HG03354 (cell line): Measurements from ENCODE around the gene HLA-DPA1.
A peak's percentile ranks its signal among the peaks of the same experiment; 100 is the strongest.

Source experiments
- ATAC-seq: cut with Tn5 transposase; IDR thresholded peaks from one replicate; pipeline ENCODE4 v1.9.1; 2021; ENCODE audit warnings: mild to moderate bottlenecking; ENCODE audit not compliant: unreplicated experiment, poor library complexity, severe bottlenecking

The HLA-DPA1 gene

GRCh38 chr6:33091957-33092356 lies 18.5 kb upstream of the HLA-DPA1 start:
- no peak for ATAC-seq

GRCh38 chr6:33088931-33089620 lies 15.6 kb upstream of the HLA-DPA1 start:
- no peak for ATAC-seq

GRCh38 chr6:33088258-33088930 lies 14.9 kb upstream of the HLA-DPA1 start:
- no peak for ATAC-seq

- ATAC-seq, result no peak
These were observed 12.2 kb upstream of the HLA-DPA1 start for GRCh38 chr6:33085627-33086026.

- ATAC-seq, result no peak
These were observed 9.3 kb upstream of the HLA-DPA1 start for GRCh38 chr6:33082702-33083101.

GRCh38 chr6:33081098-33081824 lies 7.8 kb upstream of the HLA-DPA1 start:
- no peak for ATAC-seq

GRCh38 chr6:33080127-33081089 lies 7.0 kb upstream of the HLA-DPA1 start:
- ATAC-seq, result no peak

- ATAC-seq, result no peak
These were observed 6.1 kb upstream of the HLA-DPA1 start for GRCh38 chr6:33079580-33079979.

GRCh38 chr6:33078919-33079521 lies 5.6 kb upstream of the HLA-DPA1 start:
- ATAC-seq, result no peak

- ATAC-seq, result no peak
These were observed 5.0 kb upstream of the HLA-DPA1 start for GRCh38 chr6:33078442-33078841.

- no peak for ATAC-seq
These were observed 4.5 kb upstream of the HLA-DPA1 start for GRCh38 chr6:33077908-33078307.

GRCh38 chr6:33076406-33076934 lies 3.0 kb upstream of the HLA-DPA1 start:
- ATAC-seq, result no peak

- peak; percentile 81 for ATAC-seq
These were observed 2.3 kb upstream of the HLA-DPA1 start, which contains the start of gene HLA-DPB1 for GRCh38 chr6:33075568-33076405. Gene HLA-DPB1 (plus strand): TSS chr6:33075990. CDS start chr6:33076042, 52 bp downstream.

- no peak for ATAC-seq
These were observed 1.7 kb upstream of the HLA-DPA1 start for GRCh38 chr6:33075208-33075567.

GRCh38 chr6:33072508-33073100 lies 845 bp downstream of the HLA-DPA1 start:
- ATAC-seq, result no peak

- ATAC-seq, result no peak
These were observed 1.9 kb downstream of the HLA-DPA1 start for GRCh38 chr6:33071569-33071968.

GRCh38 chr6:33070909-33071308 lies 2.5 kb downstream of the HLA-DPA1 start:
- ATAC-seq, result no peak
